HL-60 (cell line): ENCODE results near the gene TSPO.

Experiments
- DNase-seq, 2 experiments: peaks; one replicate each; pipeline ENCODE4 v3.0.0-alpha.2; 2010 to 2020; ENCODE audit warnings: low read depth in 1 of 2, low spot score in 1 of 2
- H3K27ac ChIP-seq: fragments of 250-450 bp; sonication (Bioruptor Pico); replicated peaks from 2 replicates; pipeline ENCODE4 v1.5.1; 2020; ENCODE audit warnings: mild to moderate bottlenecking, moderate library complexity
- H3K27me3 ChIP-seq: fragments of 250-450 bp; sonication (Bioruptor Pico); 2 replicates; pipeline ENCODE4 v1.5.1; 2021; ENCODE audit warnings: mild to moderate bottlenecking, moderate library complexity; ENCODE audit not compliant: insufficient read depth, poor library complexity, severe bottlenecking
- H3K4me3 ChIP-seq: replicated peaks from 2 replicates; pipeline ENCODE4 v1.5.1; 2011; ENCODE audit warnings: mild to moderate bottlenecking, control low read depth, low read length; ENCODE audit not compliant: insufficient read depth
- CTCF ChIP-seq: IDR thresholded peaks from one replicate; pipeline ENCODE4 v1.5.1; 2011; ENCODE audit warnings: low read length, control low read depth, inconsistent platforms; ENCODE audit not compliant: insufficient read depth
- GABPA ChIP-seq: IDR thresholded peaks from 2 replicates; pipeline ENCODE4 v1.6.1; 2012; ENCODE audit warnings: low read depth
- POLR2AphosphoS5 ChIP-seq: IDR thresholded peaks from 2 replicates; pipeline ENCODE4 v1.6.1; 2012; ENCODE audit warnings: low read depth
- REST ChIP-seq: IDR thresholded peaks from 2 replicates; pipeline ENCODE4 v1.6.1; 2012; ENCODE audit warnings: low read depth; ENCODE audit not compliant: insufficient replicate concordance
- SPI1 ChIP-seq: IDR thresholded peaks from 2 replicates; pipeline ENCODE4 v1.6.1; 2012; ENCODE audit warnings: low read depth, mild to moderate bottlenecking, borderline replicate concordance

The TSPO gene

GRCh38 chr22:43167001-43167589 is 15.7 kb downstream of the TSPO start:
- no peak overlapping the region for H3K27ac ChIP-seq
- no peak for TF ChIP-seq SPI1
- no peak for TF ChIP-seq CTCF
- no peak for TF ChIP-seq GABPA
- TF ChIP-seq REST: no peak
- no peak for TF ChIP-seq POLR2AphosphoS5
- no peak overlapping the region for H3K4me3 ChIP-seq
- DNase-seq: no peak
- H3K27me3 ChIP-seq: no peaks in the 10 kb centered on the region

GRCh38 chr22:43168471-43169309 is 17.3 kb downstream of the TSPO start:
- DNase-seq: no peak
- Histone ChIP-seq H3K4me3 (no peak overlapping the region), H3K27me3 (no peaks in the 10 kb centered on the region), H3K27ac (no peak overlapping the region)
- TF ChIP-seq REST (no peak), SPI1 (no peak), GABPA (no peak), POLR2AphosphoS5 (no peak), CTCF (no peak)

- no peak for TF ChIP-seq GABPA
- no peak for TF ChIP-seq CTCF
- no peak for TF ChIP-seq REST
- no peak for TF ChIP-seq SPI1
- TF ChIP-seq POLR2AphosphoS5: no peak
- no peak for DNase-seq
- Histone ChIP-seq H3K27ac (no peak overlapping the region), H3K27me3 (no peaks in the 10 kb centered on the region), H3K4me3 (no peak overlapping the region)
Observed at GRCh38 chr22:43169310-43170130, 18.2 kb downstream of the TSPO start.
